HCT116 (cell line): ENCODE results near the gene ELFN1. TPM values are rescaled to one million over a fixed set of nuclear protein-coding genes. Genes with fewer than 3 reads are reported as not detected.

Source experiments
- ATAC-seq: fragments of 200-7000 bp; cut with Tn5 transposase; 2 replicates; pipeline ENCODE4 v1.9.1; 2020; ENCODE audit warnings: mild to moderate bottlenecking, moderate library complexity
- BruUV-seq: library from RNA; stranded (reverse); fragments of 400-500 nt; replicated peaks from 2 replicates; lab custom pipeline; 2021; lab: Mats Ljungman, UMichigan
- CTCF ChIA-PET: fragments of 300-600 bp; sonication (Branson Sonifier 250); formaldehyde crosslinking; loops from one replicate; lab custom pipeline; 2021; ENCODE audit warnings: antibody characterized with exemption; lab: Charles Lee
- POLR2A ChIA-PET: fragments of 300-600, 350-600 bp; sonication (Branson Sonifier 250); formaldehyde crosslinking; loops from one replicate; lab custom pipeline; 2021; ENCODE audit warnings: antibody characterized with exemption; lab: Charles Lee
- RAD21 ChIA-PET, 2 experiments: fragments of 300-600 bp; sonication (Branson Sonifier 250); formaldehyde crosslinking; loops; one replicate each; lab custom pipeline; 2023; ENCODE audit warnings: low total read pairs in 2 of 2; ENCODE audit not compliant: uncharacterized antibody in 2 of 2, unreplicated experiment in 2 of 2, low non-redundant PET in 1 of 2; lab: Charles Lee
- DNase-seq: peaks from one replicate; pipeline ENCODE4 v3.0.0-alpha.2; 2010; ENCODE audit warnings: low read depth, low spot score
- H2AFZ ChIP-seq: fragments of 200-600 bp; shearing (Covaris generic), sonication (generic); 2 replicates; pipeline ENCODE4 v1.6.1; 2017; ENCODE audit warnings: low read depth, mixed run types, mixed read lengths, antibody characterized with exemption, low read length; ENCODE audit not compliant: poor library complexity, severe bottlenecking
- H3K27ac ChIP-seq: 2 replicates; pipeline ENCODE4 v1.5.1; 2012; ENCODE audit warnings: low read depth, low read length
- H3K27me3 ChIP-seq: fragments of 200-600 bp; sonication (generic); 2 replicates; pipeline ENCODE4 v1.6.1; 2016; ENCODE audit warnings: mixed run types, low read length, mixed read lengths; ENCODE audit not compliant: insufficient read depth
- H3K36me3 ChIP-seq, 2 experiments: fragments of 200-500 bp in 1 of 2; fragments of 200-600 bp in 1 of 2; sonication (Bioruptor generic) in 1 of 2; sonication (generic) in 1 of 2; 2 replicates each; pipeline versions ENCODE4 v1.5.1 to v1.6.1; 2014 to 2016; ENCODE audit warnings: low read length in 2 of 2, inconsistent platforms in 1 of 2, mixed read lengths in 1 of 2, mixed run types in 1 of 2; ENCODE audit not compliant: insufficient read depth in 2 of 2, control insufficient read depth in 1 of 2
- H3K4me1 ChIP-seq, 2 experiments: fragments of 200-600 bp in 1 of 2; sonication (generic) in 1 of 2; 2 replicates each; pipeline versions ENCODE4 v1.5.1 to v1.6.1; 2012 to 2017; ENCODE audit warnings: low read length in 2 of 2, inconsistent platforms in 1 of 2, mild to moderate bottlenecking in 1 of 2, mixed read lengths in 1 of 2, mixed run types in 1 of 2, moderate library complexity in 1 of 2; ENCODE audit not compliant: insufficient read depth in 2 of 2, control insufficient read depth in 1 of 2
- H3K4me2 ChIP-seq: fragments of 200-600 bp; sonication (generic); 2 replicates; pipeline ENCODE4 v1.6.1; 2017; ENCODE audit warnings: mixed run types, low read length, mixed read lengths
- H3K4me3 ChIP-seq, 2 experiments: fragments of 200-600 bp in 1 of 2; sonication (generic) in 1 of 2; replicated peaks in 1 of 2; 2 replicates each; pipeline ENCODE4 v1.5.1; 2011 to 2016; ENCODE audit warnings: low read length in 2 of 2, control low read depth in 1 of 2, low read depth in 1 of 2, mild to moderate bottlenecking in 1 of 2, mixed read lengths in 1 of 2, mixed run types in 1 of 2
- H3K79me2 ChIP-seq: fragments of 200-600 bp; sonication (generic); 2 replicates; pipeline ENCODE4 v1.6.1; 2017; ENCODE audit warnings: mild to moderate bottlenecking, mixed run types, low read length, moderate library complexity, mixed read lengths; ENCODE audit not compliant: insufficient read depth
- H3K9ac ChIP-seq: fragments of 200-600 bp; sonication (generic); 2 replicates; pipeline ENCODE4 v1.6.1; 2016; ENCODE audit warnings: low read length, mixed read lengths
- H3K9me2 ChIP-seq: fragments of 200-600 bp; sonication (generic), shearing (Covaris generic); 2 replicates; pipeline ENCODE4 v1.6.1; 2017; ENCODE audit warnings: mixed run types, mild to moderate bottlenecking, moderate library complexity; ENCODE audit not compliant: insufficient read depth
- H3K9me3 ChIP-seq, 2 experiments: fragments of 200-500 bp in 1 of 2; fragments of 200-600 bp in 1 of 2; sonication (Bioruptor generic) in 1 of 2; sonication (generic) in 1 of 2; 2 replicates each; pipeline ENCODE4 v1.6.1; 2014 to 2017; ENCODE audit warnings: low read length in 2 of 2, mixed read lengths in 2 of 2, inconsistent platforms in 1 of 2, low read depth in 1 of 2, mild to moderate bottlenecking in 1 of 2, mixed run types in 1 of 2, moderate library complexity in 1 of 2; ENCODE audit not compliant: control insufficient read depth in 1 of 2, insufficient read depth in 1 of 2
- H4K20me1 ChIP-seq: fragments of 200-600 bp; sonication (generic), shearing (Covaris generic); 2 replicates; pipeline ENCODE4 v1.6.1; 2017; ENCODE audit warnings: mixed run types, mild to moderate bottlenecking, moderate library complexity; ENCODE audit not compliant: insufficient read depth
- CEBPB ChIP-seq: IDR thresholded peaks from 2 replicates; pipeline ENCODE4 v1.6.1; 2012; ENCODE audit warnings: low read depth
- ELF1 ChIP-seq: IDR thresholded peaks from 2 replicates; pipeline ENCODE4 v1.6.1; 2012; ENCODE audit warnings: low read depth, borderline replicate concordance
- EZH2phosphoT487 ChIP-seq: fragments of 200-600 bp; IDR thresholded peaks from 2 replicates; pipeline ENCODE4 v1.6.1; 2018; ENCODE audit warnings: antibody characterized with exemption, borderline replicate concordance
- FOSL1 ChIP-seq: IDR thresholded peaks from 2 replicates; pipeline ENCODE4 v1.6.1; 2012; ENCODE audit warnings: low read depth
- MAX ChIP-seq: IDR thresholded peaks from 2 replicates; pipeline ENCODE4 v1.6.1; 2012
- RAD21 ChIP-seq: IDR thresholded peaks from 2 replicates; pipeline ENCODE4 v1.6.1; 2012; ENCODE audit warnings: low read depth, mild to moderate bottlenecking
- SIN3A ChIP-seq: IDR thresholded peaks from 2 replicates; pipeline ENCODE4 v1.6.1; 2012; ENCODE audit warnings: low read depth
- YY1 ChIP-seq: IDR thresholded peaks from 2 replicates; pipeline ENCODE4 v1.6.1; 2011; ENCODE audit warnings: low read length, low read depth, moderate library complexity, mild to moderate bottlenecking; ENCODE audit not compliant: insufficient replicate concordance; ENCODE audit errors: extremely low read depth
- ZFX ChIP-seq: fragments of 450-650 bp; IDR thresholded peaks from 2 replicates; pipeline ENCODE4 v1.6.1; 2017
- intact Hi-C: fragments of 100-400 bp; cut with micrococcal nuclease; formaldehyde crosslinking; loops from 2 replicates; pipeline ENCODE4 v1.10.0; 2022
- total RNA-seq: library from RNA; stranded (reverse); gene quantifications from one replicate; pipeline ENCODE4 v1.2.1, GENCODE V29; 2021; ENCODE audit not compliant: unreplicated experiment
- TF ChIP-seq, protein P1 (sequence below), 3 experiments: fragments of 200-600 bp in 1 of 3; sonication (generic) in 1 of 3; IDR thresholded peaks in 2 of 3; conservative IDR thresholded peaks in 1 of 3; 2 replicates each; pipeline ENCODE4 v1.5.1; 2012 to 2017; ENCODE audit warnings: low read depth in 2 of 3, low read length in 2 of 3, antibody characterized with exemption in 1 of 3, borderline replicate concordance in 1 of 3, control low read depth in 1 of 3, mild to moderate bottlenecking in 1 of 3, mixed read lengths in 1 of 3, mixed run types in 1 of 3, moderate library complexity in 1 of 3; ENCODE audit not compliant: insufficient read depth in 1 of 3

ELFN1 gene
- total RNA-seq, 1 experiment from 2014 or later: 4.4 TPM

DNA sequence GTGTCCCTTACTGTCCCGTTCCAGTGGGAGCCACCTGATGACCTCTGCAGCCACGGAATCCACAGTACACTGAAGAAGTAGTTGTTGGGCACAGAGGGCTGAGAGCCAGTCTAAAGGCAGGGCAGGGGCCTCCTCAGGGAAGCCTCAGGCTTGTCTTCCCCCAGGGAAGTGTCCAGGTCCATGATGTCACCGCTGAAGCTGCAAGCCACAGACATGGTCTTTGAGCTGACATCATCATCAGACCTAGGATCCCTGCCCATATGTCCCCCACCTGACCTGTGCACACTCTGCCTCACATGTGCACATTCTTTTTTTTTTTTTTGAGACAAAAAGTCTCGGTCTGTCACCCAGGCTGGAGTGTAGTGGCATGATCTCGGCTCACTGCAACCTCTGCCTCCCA is 38.4 kb upstream of the ELFN1 start:
- H2AFZ ChIP-seq: no peak overlapping the region
- RAD21 ChIA-PET: no interaction called here
- ATAC-seq (no peak), DNase-seq (no peak)
- H3K27ac ChIP-seq: no peak overlapping the region
- H3K4me2 ChIP-seq: no peak overlapping the region
- H4K20me1 ChIP-seq: no peaks in the 10 kb centered on the region
- POLR2A ChIA-PET: no interaction called here
- no peaks in the 10 kb centered on the region for H3K36me3 ChIP-seq
- TF ChIP-seq CEBPB (no peak), EZH2phosphoT487 (no peak), FOSL1 (no peak)
- H3K4me1 ChIP-seq: no peaks in the 10 kb centered on the region
- no TSS peak for BruUV-seq
- intact Hi-C loops: no loop called here
- 0 out of 2 replicates have a peak, but pooled peaks cover 3% of the 10 kb centered on the region for H3K27me3 ChIP-seq
- peaks cover 0 to 15% of the 10 kb centered on the region in 2 experiments; a peak in 2 of 4 replicates for H3K9me3 ChIP-seq
- no peaks in the 10 kb centered on the region for H3K9me2 ChIP-seq
- CTCF ChIA-PET: no interaction called here
- no peak overlapping the region for H3K4me3 ChIP-seq
- no peak overlapping the region for H3K9ac ChIP-seq
- H3K79me2 ChIP-seq: no peaks in the 10 kb centered on the region

GRCh38 chr7:1632506-1632905 is 37.6 kb upstream of the ELFN1 start:
- TF ChIP-seq EZH2phosphoT487 (no peak), YY1 (no peak), ZFX (no peak), SIN3A (no peak), FOSL1 (no peak), RAD21 (no peak), ELF1 (no peak), MAX (no peak)
- TF ChIP-seq, protein P1, sequence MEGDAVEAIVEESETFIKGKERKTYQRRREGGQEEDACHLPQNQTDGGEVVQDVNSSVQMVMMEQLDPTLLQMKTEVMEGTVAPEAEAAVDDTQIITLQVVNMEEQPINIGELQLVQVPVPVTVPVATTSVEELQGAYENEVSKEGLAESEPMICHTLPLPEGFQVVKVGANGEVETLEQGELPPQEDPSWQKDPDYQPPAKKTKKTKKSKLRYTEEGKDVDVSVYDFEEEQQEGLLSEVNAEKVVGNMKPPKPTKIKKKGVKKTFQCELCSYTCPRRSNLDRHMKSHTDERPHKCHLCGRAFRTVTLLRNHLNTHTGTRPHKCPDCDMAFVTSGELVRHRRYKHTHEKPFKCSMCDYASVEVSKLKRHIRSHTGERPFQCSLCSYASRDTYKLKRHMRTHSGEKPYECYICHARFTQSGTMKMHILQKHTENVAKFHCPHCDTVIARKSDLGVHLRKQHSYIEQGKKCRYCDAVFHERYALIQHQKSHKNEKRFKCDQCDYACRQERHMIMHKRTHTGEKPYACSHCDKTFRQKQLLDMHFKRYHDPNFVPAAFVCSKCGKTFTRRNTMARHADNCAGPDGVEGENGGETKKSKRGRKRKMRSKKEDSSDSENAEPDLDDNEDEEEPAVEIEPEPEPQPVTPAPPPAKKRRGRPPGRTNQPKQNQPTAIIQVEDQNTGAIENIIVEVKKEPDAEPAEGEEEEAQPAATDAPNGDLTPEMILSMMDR (IDR thresholded peaks at IDR 0.05 in 2 of 3, conservative IDR thresholded peaks at IDR 0.05 in 1 of 3; ENCODE audit: borderline replicate concordance in 1 of 3, insufficient read depth in 1 of 3, low read depth in 2 of 3, low read length in 2 of 3): no peak
- DNase-seq: no peak
- no peak overlapping the region for H2AFZ ChIP-seq
- ChIA-PET CTCF (no interaction called here), POLR2A (no interaction called here), RAD21 (no interaction called here)
- H3K9ac ChIP-seq: no peak overlapping the region
- intact Hi-C loops: no loop called here
- no peaks in the 10 kb centered on the region for H3K27me3 ChIP-seq
- no peaks in the 10 kb centered on the region for H3K36me3 ChIP-seq
- H3K4me1 ChIP-seq: no peaks in the 10 kb centered on the region
- H3K9me2 ChIP-seq: no peaks in the 10 kb centered on the region
- no peaks in the 10 kb centered on the region for H4K20me1 ChIP-seq
- H3K4me3 ChIP-seq: no peak overlapping the region
- H3K27ac ChIP-seq: no peak overlapping the region
- H3K79me2 ChIP-seq: no peaks in the 10 kb centered on the region
- no peak for ATAC-seq
- no TSS peak for BruUV-seq
- no peak overlapping the region for H3K4me2 ChIP-seq
- peaks cover 4 to 15% of the 10 kb centered on the region in 2 experiments; a peak in 2 of 4 replicates for H3K9me3 ChIP-seq
